ENCODE measurements around the gene POLG2. TPM values are rescaled to one million over a fixed set of nuclear protein-coding genes. Genes with fewer than 3 reads are reported as not detected.
A peak's percentile ranks its signal among the peaks of the same experiment; 100 is the strongest.

The POLG2 gene
- total RNA-seq, 1 donor from 2014 or later: 21.3 TPM

- Mint-ChIP-seq H3K27ac (ENCODE audit: unreplicated experiment) (no peak overlapping the region), H3K4me3 (ENCODE audit: unreplicated experiment) (no peak overlapping the region), H3K9me3 (ENCODE audit: unreplicated experiment) (no peaks in the 10 kb centered on the region), H3K27me3 (ENCODE audit: unreplicated experiment) (no peaks in the 10 kb centered on the region), H3K4me1 (ENCODE audit: unreplicated experiment) (no peaks in the 10 kb centered on the region), H3K36me3 (ENCODE audit: low read depth, unreplicated experiment) (peaks cover 12% of the 10 kb centered on the region)
- no peak for TF ChIP-seq CTCF (IDR thresholded peaks at IDR 0.05; ENCODE audit: unreplicated experiment)
- DNase-seq (ENCODE audit: low spot score): no peak
Measured at GRCh38 chr17:64519601-64520000, 22.7 kb upstream of the POLG2 start.

GRCh38 chr17:64515829-64516228 is 19.0 kb upstream of the POLG2 start:
- DNase-seq (ENCODE audit: low spot score): no peak
- no peak overlapping the region for H3K4me3 Mint-ChIP-seq (ENCODE audit: unreplicated experiment)
- H3K4me1 Mint-ChIP-seq (ENCODE audit: unreplicated experiment): no peaks in the 10 kb centered on the region
- H3K27ac Mint-ChIP-seq (ENCODE audit: unreplicated experiment): no peak overlapping the region
- no peaks in the 10 kb centered on the region for H3K9me3 Mint-ChIP-seq (ENCODE audit: unreplicated experiment)
- H3K27me3 Mint-ChIP-seq (ENCODE audit: unreplicated experiment): no peaks in the 10 kb centered on the region
- peaks cover 13% of the 10 kb centered on the region for H3K36me3 Mint-ChIP-seq (ENCODE audit: low read depth, unreplicated experiment)
- no peak for TF ChIP-seq CTCF (IDR thresholded peaks at IDR 0.05; ENCODE audit: unreplicated experiment)

GRCh38 chr17:64515419-64515818 is 18.6 kb upstream of the POLG2 start:
- DNase-seq (ENCODE audit: low spot score): no peak
- no peak overlapping the region for H3K27ac Mint-ChIP-seq (ENCODE audit: unreplicated experiment)
- no peaks in the 10 kb centered on the region for H3K4me1 Mint-ChIP-seq (ENCODE audit: unreplicated experiment)
- TF ChIP-seq CTCF (IDR thresholded peaks at IDR 0.05; ENCODE audit: unreplicated experiment): no peak
- H3K27me3 Mint-ChIP-seq (ENCODE audit: unreplicated experiment): no peaks in the 10 kb centered on the region
- peaks cover 15% of the 10 kb centered on the region for H3K36me3 Mint-ChIP-seq (ENCODE audit: low read depth, unreplicated experiment)
- no peak overlapping the region for H3K4me3 Mint-ChIP-seq (ENCODE audit: unreplicated experiment)
- H3K9me3 Mint-ChIP-seq (ENCODE audit: unreplicated experiment): no peaks in the 10 kb centered on the region

- no peaks in the 10 kb centered on the region for H3K9me3 Mint-ChIP-seq (ENCODE audit: unreplicated experiment)
- peaks cover 28% of the 10 kb centered on the region for H3K27me3 Mint-ChIP-seq (ENCODE audit: unreplicated experiment)
- H3K27ac Mint-ChIP-seq (ENCODE audit: unreplicated experiment): no peak overlapping the region
- H3K4me1 Mint-ChIP-seq (ENCODE audit: unreplicated experiment): peaks cover 29% of the 10 kb centered on the region
- DNase-seq (ENCODE audit: low spot score): no peak
- no peak overlapping the region for H3K4me3 Mint-ChIP-seq (ENCODE audit: unreplicated experiment)
- peaks cover 34% of the 10 kb centered on the region for H3K36me3 Mint-ChIP-seq (ENCODE audit: low read depth, unreplicated experiment)
- no peak for TF ChIP-seq CTCF (IDR thresholded peaks at IDR 0.05; ENCODE audit: unreplicated experiment)
Measured at GRCh38 chr17:64509179-64509578, 12.3 kb upstream of the POLG2 start.

GRCh38 chr17:64508683-64509082 is 11.8 kb upstream of the POLG2 start:
- no peak for TF ChIP-seq CTCF (IDR thresholded peaks at IDR 0.05; ENCODE audit: unreplicated experiment)
- H3K9me3 Mint-ChIP-seq (ENCODE audit: unreplicated experiment): no peaks in the 10 kb centered on the region
- peaks cover 39% of the 10 kb centered on the region for H3K36me3 Mint-ChIP-seq (ENCODE audit: low read depth, unreplicated experiment)
- no peak overlapping the region for H3K27ac Mint-ChIP-seq (ENCODE audit: unreplicated experiment)
- peak overlapping the region; percentile 77 for H3K4me3 Mint-ChIP-seq (ENCODE audit: unreplicated experiment)
- H3K27me3 Mint-ChIP-seq (ENCODE audit: unreplicated experiment): peaks cover 28% of the 10 kb centered on the region
- H3K4me1 Mint-ChIP-seq (ENCODE audit: unreplicated experiment): peaks cover 34% of the 10 kb centered on the region
- no peak for DNase-seq (ENCODE audit: low spot score)
